Measurements from ENCODE around the gene S100A10.

- TF ChIP-seq CTCF (IDR thresholded peaks at IDR 0.05), result no peak
- TF ChIP-seq ZFX (IDR thresholded peaks at IDR 0.05; ENCODE audit: borderline replicate concordance), result no peak
Measured at GRCh38 chr1:151990058-151990855, 3.4 kb downstream of the S100A10 start.
